SU-DHL-6 (cell line): Measurements from ENCODE around the gene ARVCF.

Source experiments
- EZH2phosphoT487 ChIP-seq: fragments of 200-600 bp; sonication (generic), shearing (Covaris generic); conservative IDR thresholded peaks from 2 replicates; pipeline ENCODE4 v1.6.1; 2018; ENCODE audit warnings: mild to moderate bottlenecking, antibody characterized with exemption, low read length, moderate library complexity, mixed read lengths
- TF ChIP-seq, protein P1 (sequence below): fragments of 200-600 bp; sonication (generic); IDR thresholded peaks from one replicate; pipeline ENCODE4 v1.5.1; 2017; ENCODE audit warnings: antibody characterized with exemption, mild to moderate bottlenecking, low read length, moderate library complexity; ENCODE audit not compliant: insufficient read depth, poor library complexity, severe bottlenecking

GRCh38 chr22:19962909-19963806, 53.5 kb downstream of the ARVCF start:
- TF ChIP-seq, protein P1, sequence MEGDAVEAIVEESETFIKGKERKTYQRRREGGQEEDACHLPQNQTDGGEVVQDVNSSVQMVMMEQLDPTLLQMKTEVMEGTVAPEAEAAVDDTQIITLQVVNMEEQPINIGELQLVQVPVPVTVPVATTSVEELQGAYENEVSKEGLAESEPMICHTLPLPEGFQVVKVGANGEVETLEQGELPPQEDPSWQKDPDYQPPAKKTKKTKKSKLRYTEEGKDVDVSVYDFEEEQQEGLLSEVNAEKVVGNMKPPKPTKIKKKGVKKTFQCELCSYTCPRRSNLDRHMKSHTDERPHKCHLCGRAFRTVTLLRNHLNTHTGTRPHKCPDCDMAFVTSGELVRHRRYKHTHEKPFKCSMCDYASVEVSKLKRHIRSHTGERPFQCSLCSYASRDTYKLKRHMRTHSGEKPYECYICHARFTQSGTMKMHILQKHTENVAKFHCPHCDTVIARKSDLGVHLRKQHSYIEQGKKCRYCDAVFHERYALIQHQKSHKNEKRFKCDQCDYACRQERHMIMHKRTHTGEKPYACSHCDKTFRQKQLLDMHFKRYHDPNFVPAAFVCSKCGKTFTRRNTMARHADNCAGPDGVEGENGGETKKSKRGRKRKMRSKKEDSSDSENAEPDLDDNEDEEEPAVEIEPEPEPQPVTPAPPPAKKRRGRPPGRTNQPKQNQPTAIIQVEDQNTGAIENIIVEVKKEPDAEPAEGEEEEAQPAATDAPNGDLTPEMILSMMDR, result no peak
- no peak for TF ChIP-seq EZH2phosphoT487
